ENCODE data around the gene TFAP2A.

TFAP2A gene

GRCh38 chr6:10373642-10374359 is 41.1 kb downstream of the TFAP2A start:
- TF ChIP-seq CTCF (conservative IDR thresholded peaks at IDR 0.05): no peak
- H3K27ac ChIP-seq: no peak overlapping the region

GRCh38 chr6:10369896-10370295 is 45.0 kb downstream of the TFAP2A start:
- no peak for TF ChIP-seq CTCF (conservative IDR thresholded peaks at IDR 0.05)
- no peak overlapping the region for H3K27ac ChIP-seq

- TF ChIP-seq CTCF (conservative IDR thresholded peaks at IDR 0.05): no peak
- no peak overlapping the region for H3K27ac ChIP-seq
These were observed 46.0 kb downstream of the TFAP2A start for GRCh38 chr6:10368861-10369260.

GRCh38 chr6:10363911-10364310 is 51.0 kb downstream of the TFAP2A start:
- no peak overlapping the region for H3K27ac ChIP-seq
- TF ChIP-seq CTCF (conservative IDR thresholded peaks at IDR 0.05): no peak

GRCh38 chr6:10362300-10362699 is 52.6 kb downstream of the TFAP2A start:
- no peak overlapping the region for H3K27ac ChIP-seq
- TF ChIP-seq CTCF (conservative IDR thresholded peaks at IDR 0.05): no peak

GRCh38 chr6:10361428-10361827 is 53.4 kb downstream of the TFAP2A start:
- H3K27ac ChIP-seq: no peak overlapping the region
- TF ChIP-seq CTCF (conservative IDR thresholded peaks at IDR 0.05): no peak

GRCh38 chr6:10359581-10359980 is 55.3 kb downstream of the TFAP2A start:
- no peak for TF ChIP-seq CTCF (conservative IDR thresholded peaks at IDR 0.05)
- no peak overlapping the region for H3K27ac ChIP-seq

Data from VCaP (cell line).